HG03139 (cell line): Measurements from ENCODE around the gene FBXO42.
"Not testable (repeated sequence)": the region's sequence is repeated elsewhere in the genome, so short reads cannot be mapped to it uniquely, and the experiment has no call there.

Experiments used
- ATAC-seq: cut with Tn5 transposase; IDR thresholded peaks from one replicate; pipeline ENCODE4 v1.9.1; 2021; ENCODE audit not compliant: unreplicated experiment

The FBXO42 gene

DNA sequence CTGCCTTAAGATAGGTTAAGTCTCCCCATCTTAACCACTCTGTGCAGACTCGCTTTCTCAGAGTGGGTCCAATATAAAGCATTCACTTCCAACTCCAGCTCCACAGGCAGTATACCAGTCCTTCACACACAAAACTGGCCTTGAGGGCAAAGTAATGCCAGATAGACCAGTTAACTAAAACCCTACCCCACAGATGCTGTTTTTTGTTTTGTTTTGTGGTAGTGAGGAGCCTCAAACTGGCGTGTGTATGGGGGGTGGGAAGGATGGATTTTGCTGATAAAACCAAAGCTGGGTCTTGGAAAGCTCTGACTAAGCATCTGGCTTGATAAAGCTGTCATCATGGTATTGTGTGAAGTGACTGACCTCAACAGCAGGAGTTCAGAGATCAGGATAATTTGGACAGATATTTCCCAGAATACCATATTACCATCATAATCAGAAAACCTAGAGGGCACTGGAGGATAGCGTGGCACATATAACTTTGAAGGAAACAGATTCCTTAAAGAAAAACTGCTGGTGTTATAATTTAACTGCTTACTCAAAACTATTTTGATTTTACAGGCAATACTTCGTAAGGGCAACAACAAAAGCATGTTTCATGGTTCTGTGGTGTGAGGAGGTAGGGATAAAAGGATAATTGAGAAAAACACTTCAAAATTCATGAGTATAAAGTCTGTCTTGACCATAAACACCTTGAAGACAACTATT, 85.7 kb downstream of the FBXO42 start:
- no peak for ATAC-seq

- no peak for ATAC-seq
These were observed 90.2 kb downstream of the FBXO42 start for GRCh38 chr1:16262067-16262466.

GRCh38 chr1:16260814-16261213, 91.5 kb downstream of the FBXO42 start:
- ATAC-seq: no peak

DNA sequence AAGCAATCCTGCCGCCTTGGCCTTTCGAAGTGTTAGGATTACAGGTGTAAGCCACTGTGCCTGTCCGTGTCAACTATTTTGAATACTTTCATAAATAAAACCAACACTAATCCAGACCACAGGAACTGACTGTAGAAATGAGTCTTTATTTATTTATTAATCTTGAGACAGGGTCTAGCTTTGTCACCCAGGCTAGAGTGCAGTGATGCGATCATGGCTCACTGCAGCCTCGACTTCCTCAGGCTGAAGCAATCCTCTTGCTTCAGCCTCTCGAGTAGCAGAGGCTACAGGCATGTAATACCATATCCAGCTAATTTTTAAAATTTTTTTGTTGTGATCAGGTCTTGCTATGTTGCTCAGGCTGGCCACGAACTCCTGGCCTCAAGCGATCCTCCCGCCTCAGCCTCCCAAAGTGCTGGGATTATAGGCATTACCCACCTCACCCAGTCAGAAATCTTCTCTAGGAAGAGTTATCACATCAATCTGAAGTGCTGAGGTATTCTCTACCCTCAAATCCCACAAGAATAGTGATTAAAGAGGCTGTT, 93.6 kb downstream of the FBXO42 start:
- no peak for ATAC-seq

GRCh38 chr1:16257968-16258367, 94.3 kb downstream of the FBXO42 start:
- no peak for ATAC-seq

GRCh38 chr1:16257556-16257955, 94.7 kb downstream of the FBXO42 start:
- ATAC-seq: not testable (repeated sequence)

GRCh38 chr1:16256478-16256877, 95.8 kb downstream of the FBXO42 start:
- no peak for ATAC-seq

GRCh38 chr1:16254263-16254928, 97.9 kb downstream of the FBXO42 start:
- ATAC-seq: no peak

DNA sequence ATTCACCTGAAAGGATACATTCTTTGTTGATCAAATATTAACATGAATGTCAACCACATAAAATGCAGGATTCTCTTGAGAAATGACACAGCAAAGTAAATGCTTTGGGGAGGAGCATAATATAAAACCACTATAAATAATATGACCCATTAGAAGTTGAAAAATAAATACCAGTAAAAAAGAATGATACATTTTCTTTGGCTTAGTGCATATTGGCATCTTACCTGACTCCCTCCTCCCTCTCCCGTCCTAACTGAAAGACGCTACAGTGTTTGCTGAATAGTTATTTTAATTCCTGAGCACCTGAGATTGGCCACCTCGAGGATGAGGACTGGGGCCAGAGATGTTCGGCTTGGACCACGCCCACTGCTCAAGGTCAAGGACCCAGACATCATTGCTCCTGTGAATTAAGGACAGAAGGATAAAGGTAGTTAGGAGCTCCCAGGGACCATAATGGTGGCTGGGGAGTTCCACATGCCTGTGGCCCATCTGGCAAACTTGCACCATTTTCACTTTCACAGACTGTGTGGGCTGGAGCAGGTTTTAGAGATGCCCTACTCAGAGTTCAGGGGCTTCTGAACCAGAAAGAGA, 98.9 kb downstream of the FBXO42 start:
- ATAC-seq: no peak

- ATAC-seq: no peak
These were observed 99.4 kb downstream of the FBXO42 start for GRCh38 chr1:16252912-16253311.

DNA sequence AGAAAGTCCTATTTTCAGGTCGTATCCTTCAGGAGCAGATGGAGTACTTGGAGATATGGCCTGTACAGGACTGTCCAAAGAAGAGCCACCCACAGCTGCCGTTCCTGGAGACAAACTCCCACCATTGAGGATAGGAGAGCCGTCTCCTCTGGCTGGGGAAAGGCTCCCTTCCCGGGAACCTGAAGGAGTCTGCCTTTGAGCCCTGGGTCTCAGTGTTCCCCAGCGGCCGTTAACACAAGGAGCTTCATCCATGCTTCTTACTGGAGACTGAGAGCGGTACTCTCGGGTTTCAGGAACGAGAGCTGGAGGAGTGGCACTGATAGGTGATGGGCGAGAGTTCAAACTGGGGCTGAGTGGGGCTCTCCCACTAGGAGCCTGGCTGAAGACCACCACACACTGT, 100.9 kb downstream of the FBXO42 start:
- ATAC-seq: no peak

- ATAC-seq: no peak
These were observed 101.6 kb downstream of the FBXO42 start for GRCh38 chr1:16250524-16251251.

DNA sequence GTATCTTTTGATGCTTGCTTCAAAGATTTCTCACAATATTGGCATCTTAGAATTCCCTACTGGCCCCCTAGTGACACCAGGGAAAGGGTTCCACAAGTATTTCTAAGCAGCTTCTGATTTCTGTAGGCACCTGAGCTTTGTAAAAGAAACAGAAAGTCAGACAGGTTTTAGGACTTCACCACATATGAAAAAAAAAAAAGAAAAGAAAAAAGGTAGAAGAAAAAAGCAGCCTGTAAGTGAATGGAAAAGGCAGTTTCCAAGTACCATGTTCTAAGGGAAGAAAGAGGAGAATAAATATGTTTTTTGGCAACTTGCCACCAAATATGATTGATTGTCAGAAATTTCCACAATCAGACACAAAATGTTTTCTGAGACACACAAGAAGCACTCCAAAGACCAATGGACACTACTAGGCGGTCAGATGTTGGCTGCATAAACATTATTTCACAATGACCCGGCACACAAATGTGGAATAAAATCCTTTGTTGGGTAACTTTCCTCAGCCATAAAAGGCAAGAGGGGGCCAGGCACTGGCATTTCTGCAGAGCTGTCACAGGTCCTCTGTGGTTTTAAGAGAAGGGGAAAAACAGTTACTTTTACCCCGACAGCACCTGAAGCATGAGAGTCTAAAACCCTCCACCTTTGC, 102.6 kb downstream of the FBXO42 start:
- no peak for ATAC-seq

DNA sequence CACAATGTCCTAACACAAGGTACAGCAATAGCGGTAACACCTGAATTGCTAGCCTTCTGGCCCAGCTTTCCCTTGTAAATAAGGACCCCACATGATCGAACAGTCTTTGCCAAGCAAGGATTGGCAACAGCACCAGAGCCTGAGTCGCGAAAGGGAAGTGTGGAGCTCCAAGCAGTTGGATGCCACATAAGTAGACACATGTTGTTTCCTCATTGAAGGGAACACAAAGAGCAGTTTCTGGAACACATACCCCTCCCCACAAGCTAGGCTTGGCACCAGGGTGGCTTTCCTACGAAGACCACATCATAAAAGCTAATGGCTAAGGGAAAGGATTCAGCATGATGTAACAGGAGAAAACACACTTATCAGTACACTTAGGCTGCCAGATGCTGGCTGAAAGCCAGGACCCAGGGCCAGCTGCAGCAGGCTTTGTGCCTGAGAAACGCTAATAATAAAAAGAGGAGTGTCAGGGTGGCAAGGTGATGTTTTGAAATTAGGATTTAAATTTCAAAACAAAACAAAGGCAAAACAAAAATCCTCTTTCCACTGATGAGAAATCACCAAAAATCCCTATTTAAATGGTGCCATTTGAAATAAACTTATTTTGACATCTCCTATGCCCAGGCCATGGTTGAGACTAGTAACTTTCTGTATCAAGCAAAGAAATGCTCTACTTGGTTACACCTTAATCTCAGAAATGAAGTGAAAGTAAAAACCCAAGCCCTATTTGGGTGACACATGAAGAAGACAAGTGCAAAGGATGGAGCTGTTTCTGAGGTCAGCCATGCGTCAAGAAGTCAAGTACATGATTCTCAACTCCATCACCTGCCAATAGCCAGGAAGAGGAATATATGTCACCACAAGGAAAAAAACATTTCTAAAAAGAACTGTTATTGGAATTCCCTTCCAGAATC, 103.4 kb downstream of the FBXO42 start:
- ATAC-seq: no peak

DNA sequence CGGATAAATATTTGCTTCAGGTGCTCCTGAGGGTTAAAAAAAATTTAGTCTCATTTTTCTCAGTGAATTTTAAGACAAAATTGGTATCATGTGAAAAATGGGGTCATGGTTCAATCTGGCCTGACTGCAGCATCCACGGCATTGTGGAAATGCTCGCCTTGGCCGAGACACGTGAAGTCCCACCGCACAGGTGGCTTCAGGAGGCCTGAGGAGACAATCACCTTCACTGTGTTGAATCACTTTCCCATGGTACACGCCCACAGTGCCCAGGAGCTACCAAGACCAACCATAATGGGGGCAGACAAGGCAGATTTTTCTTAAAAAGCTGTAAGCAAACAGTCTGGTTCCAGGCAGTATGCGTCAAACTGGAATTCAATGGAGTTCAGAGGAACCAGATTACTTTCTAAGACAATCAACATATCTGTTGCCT, 104.3 kb downstream of the FBXO42 start:
- no peak for ATAC-seq

DNA sequence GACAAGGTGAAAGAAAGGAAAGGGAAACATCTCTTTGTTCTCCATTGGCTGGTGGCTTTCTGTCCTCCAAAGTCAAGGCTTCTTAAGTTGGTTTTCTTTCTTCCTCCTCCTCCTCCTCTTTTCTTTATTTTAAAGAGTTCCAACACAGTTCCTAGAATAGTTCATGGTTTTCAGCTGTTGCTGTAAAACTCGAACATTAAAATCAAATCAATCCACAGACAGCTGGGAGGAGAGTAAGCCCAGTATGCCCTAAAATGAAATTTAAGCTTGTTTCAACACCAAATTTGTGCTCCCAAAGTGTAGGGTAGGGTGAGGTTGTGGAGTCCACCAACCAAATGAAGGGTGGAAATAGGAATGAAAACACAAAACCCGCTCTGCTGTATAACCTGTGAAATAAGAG, 104.8 kb downstream of the FBXO42 start:
- ATAC-seq: no peak

GRCh38 chr1:16246961-16247360, 105.3 kb downstream of the FBXO42 start:
- ATAC-seq: no peak

GRCh38 chr1:16246239-16246638, 106.0 kb downstream of the FBXO42 start:
- not testable (repeated sequence) for ATAC-seq

DNA sequence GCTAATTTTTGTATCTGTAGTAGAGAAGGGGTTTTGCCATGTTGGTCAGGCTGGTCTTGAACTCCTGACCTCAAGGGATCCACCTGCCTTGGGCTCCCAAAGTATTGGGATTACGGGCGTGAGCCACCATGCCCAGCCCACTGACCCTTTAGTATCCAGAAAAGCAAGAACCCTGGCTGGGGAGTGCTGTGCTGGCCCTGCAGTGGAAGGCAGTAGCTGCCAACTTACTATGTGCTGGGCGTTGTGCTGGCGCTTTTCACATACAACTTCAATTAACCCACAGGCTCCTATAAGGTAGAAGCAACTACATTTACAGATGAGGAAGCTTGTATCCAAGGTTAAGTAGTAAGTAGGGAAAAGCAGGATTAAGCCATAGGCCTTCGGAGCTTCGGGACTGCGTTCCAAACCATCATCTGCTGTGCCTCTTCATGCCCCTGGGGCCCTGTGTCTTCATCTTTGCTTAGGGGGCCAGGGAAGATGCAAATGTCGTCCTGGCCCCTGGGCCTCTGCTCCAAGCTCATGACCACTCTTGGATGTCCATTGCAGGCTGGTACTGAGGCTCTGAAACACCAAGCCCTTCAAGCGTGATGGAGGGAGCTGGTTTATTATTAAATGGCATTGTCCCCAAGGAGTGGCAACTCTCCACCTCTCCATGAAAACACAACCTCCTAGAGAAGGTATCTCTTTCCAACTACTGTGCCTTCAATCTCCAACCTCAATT, 106.6 kb downstream of the FBXO42 start:
- ATAC-seq: no peak
